Endometrial microvascular endothelial cells (primary cell): Measurements from ENCODE around the gene ABCC8. TPM values are rescaled to one million over a fixed set of nuclear protein-coding genes. Genes with fewer than 3 reads are reported as not detected.

ENCODE experiments used
- in situ Hi-C: cut with HindIII; loops from 2 replicates; pipeline ENCODE4 v1.10.0; 2017; ENCODE audit warnings: low sequenced_read_pairs, low pct_unique_long_range_greater_than_20kb; ENCODE audit errors: inconsistent ontology term
- total RNA-seq: library from RNA; depleted of rRNA; stranded (reverse); fragments of >200 nt; gene quantifications from one replicate; pipeline ENCODE4 v1.2.3, GENCODE V29; 2015; ENCODE audit errors: inconsistent ontology term

Gene ABCC8
- total RNA-seq, 1 donor from 2014 or later, result not detected

DNA sequence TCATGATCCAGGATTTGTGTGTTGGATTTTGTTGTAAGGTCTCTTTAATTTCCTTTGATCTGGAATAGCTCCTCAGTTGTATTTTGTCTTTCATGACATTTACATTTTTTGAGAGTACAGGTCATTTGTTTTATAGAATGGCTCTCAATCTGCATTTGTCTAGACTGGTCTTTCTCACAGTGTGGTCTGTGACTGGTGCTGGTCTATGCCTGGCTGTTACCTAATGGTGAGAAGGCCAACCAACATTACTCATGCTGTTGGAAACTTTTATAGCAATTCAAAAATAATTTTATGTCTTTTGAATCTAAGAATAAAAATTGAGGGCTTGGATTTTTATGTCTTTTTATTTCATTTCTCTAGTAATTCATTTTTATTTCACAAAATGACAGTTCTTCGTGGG is 129.0 kb downstream of the ABCC8 start:
- in situ Hi-C loops, result no loop called here

- in situ Hi-C loops, result no loop called here
These were observed 132.7 kb downstream of the ABCC8 start for GRCh38 chr11:17343907-17344306.

- in situ Hi-C loops, result no loop called here
These were observed 133.4 kb downstream of the ABCC8 start for GRCh38 chr11:17343257-17343656.

Other genes starting within 250 kb of the ABCC8 start
- 42.5 TPM for gene NUCB2, start 200.1 kb downstream of the ABCC8 start, total RNA-seq
- 4.6 TPM for gene NCR3LG1, start 125.0 kb downstream of the ABCC8 start, total RNA-seq
- gene KCNJ11, start 88.2 kb downstream of the ABCC8 start, total RNA-seq, result 1.0 TPM
- gene USH1C, start 67.6 kb upstream of the ABCC8 start, total RNA-seq, result not detected
- gene OTOG, start 70.4 kb upstream of the ABCC8 start, total RNA-seq, result not detected
- not detected for gene MYOD1, start 242.7 kb upstream of the ABCC8 start, total RNA-seq